ENCODE measurements around the gene CASP7.
"Not testable (repeated sequence)": the region's sequence is repeated elsewhere in the genome, so short reads cannot be mapped to it uniquely, and the experiment has no call there.

The CASP7 gene

GRCh38 chr10:113679463-113680189 lies at the start of gene CASP7:
Gene CASP7 (plus strand): TSS chr10:113679912. CDS start chr10:113697494, 17,582 bp downstream.
- intact Hi-C loops (cut with DNase I): no loop called here
- DNase-seq: peak; percentile 46 to 93 (median 66)

- intact Hi-C loops (cut with DNase I): no loop called here
- no peak for DNase-seq
These were observed 48.7 kb upstream of the CASP7 start for GRCh38 chr10:113630929-113631533.

DNA sequence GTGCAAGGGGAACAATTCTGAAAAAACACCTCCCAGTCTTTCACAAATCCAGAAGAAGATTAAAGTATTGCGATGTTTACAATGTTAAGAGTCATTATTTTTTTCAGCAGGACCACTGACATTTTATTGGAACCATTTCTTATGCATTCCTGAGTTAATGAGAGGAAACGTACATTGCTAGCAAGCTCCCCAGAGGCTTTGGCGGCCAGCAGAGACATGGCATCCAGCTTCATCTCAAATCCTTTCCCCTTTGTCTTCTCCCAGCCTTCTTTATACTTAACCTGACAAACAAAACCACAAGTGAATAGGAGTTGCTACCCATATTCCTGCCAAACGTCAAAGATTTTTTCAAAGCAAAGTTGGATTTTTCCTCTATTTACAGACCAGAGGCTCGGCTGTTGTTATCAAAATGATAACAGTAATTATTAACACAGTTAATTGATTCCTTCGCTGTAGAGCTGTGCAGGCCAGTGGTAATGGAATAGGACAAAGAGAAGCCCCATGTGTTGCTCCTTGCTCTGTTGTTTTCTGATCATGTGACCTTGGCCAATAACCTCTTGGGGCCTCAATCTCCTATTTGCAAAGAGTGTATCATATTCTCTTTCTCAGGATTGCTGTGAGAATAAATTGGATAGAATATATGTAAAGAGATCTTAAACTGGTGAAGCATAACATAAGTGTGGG lies 47.9 kb upstream of the CASP7 start:
- no peak for DNase-seq
- intact Hi-C loops (cut with DNase I): no loop called here

DNA sequence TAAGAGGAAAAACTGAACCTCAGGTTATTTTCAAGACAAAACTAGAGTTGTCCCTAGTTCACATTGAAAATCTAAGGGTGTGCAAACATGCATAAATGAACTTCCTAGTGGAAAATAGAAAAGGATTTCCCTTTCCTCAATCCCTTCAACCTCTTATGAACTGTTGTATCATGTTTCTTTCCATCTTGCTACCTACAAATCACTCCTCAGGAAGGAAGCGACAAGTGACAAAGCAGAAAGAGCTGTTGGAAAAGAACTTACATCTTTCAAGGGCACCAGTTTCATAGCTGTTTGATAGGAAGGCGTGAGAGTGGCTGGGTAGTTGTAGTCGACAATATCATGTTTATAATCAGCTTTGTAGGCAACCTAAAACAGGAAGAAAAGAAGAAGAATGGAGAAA lies 39.7 kb upstream of the CASP7 start:
- DNase-seq: no peak
- intact Hi-C loops (cut with DNase I): no loop called here

DNA sequence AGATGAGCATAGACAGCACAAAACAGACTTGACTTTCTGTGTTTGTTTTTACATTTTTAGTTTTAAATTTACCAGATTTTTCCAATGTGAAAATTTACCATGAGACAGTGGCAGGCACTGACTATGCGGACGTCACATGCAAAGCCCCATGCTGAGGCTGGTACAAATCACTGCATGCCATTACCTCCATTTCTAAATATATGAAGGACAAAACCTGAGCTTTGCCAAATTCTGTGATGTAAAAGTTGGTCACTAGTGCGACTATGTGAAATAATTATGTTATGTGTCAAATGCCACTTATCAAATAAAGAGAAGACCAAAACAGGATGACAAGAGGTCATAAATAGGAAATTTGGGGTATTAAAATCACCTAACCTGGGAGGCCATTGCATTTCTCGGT lies 38.0 kb upstream of the CASP7 start:
- DNase-seq: no peak
- intact Hi-C loops (cut with DNase I): no loop called here

DNA sequence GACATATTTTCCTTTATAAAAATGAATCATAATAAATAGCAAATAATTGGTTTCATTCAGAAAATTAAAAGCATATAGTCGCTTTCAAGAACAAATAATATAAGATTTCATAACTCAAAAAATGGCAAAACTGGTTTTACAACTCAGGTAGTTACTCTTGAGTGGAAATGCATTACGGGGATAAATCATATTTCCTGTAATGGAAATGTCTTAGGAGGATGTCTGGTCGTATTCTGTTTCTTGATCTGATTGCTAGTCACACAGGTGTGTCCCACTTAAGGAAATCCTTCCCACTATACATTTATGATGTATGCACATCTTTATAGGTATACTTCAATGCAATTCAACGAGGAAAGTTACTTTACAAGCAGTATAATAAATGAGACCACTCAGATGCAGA lies 36.5 kb upstream of the CASP7 start:
- no peak for DNase-seq
- intact Hi-C loops (cut with DNase I): no loop called here

GRCh38 chr10:113644185-113645120 lies 35.3 kb upstream of the CASP7 start:
- intact Hi-C loops (cut with DNase I): no loop called here
- DNase-seq: no peak

GRCh38 chr10:113646336-113647201 lies 33.1 kb upstream of the CASP7 start:
- intact Hi-C loops (cut with DNase I): no loop called here

GRCh38 chr10:113647812-113648211 lies 31.9 kb upstream of the CASP7 start:
- intact Hi-C loops (cut with DNase I): no loop called here
- no peak for DNase-seq

More at GRCh38 chr10:113646336-113647201, 33.1 kb upstream of the CASP7 start:
- DNase-seq: peak in 5 of 10 donors; percentile 17 to 85 (median 36)

GRCh38 chr10:113648478-113648877 lies 31.2 kb upstream of the CASP7 start:
- no peak for DNase-seq
- intact Hi-C loops (cut with DNase I): no loop called here

GRCh38 chr10:113650172-113650571 lies 29.5 kb upstream of the CASP7 start:
- no peak for DNase-seq
- intact Hi-C loops (cut with DNase I): no loop called here

GRCh38 chr10:113651021-113651420 lies 28.7 kb upstream of the CASP7 start:
- intact Hi-C loops (cut with DNase I): no loop called here
- no peak for DNase-seq

DNA sequence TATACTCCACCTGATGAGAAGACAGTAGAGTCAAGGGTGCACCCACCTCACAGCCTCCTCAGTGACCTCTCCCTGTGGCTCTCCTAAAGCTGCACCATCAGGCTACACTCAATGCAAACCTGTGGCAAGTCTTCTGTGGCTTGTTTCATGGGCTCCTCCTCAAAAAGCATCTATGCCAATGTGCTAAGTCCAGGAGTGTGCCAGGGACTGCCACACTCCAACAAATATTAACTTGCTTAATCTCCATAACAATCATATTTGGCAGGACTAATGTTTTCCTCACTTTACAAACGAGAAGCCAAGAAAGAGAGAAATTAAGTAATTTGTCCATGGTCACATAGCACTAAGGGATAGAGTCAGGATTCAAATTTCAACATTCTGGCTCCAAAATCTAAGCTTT lies 27.8 kb upstream of the CASP7 start:
- intact Hi-C loops (cut with DNase I): no loop called here
- no peak for DNase-seq

DNA sequence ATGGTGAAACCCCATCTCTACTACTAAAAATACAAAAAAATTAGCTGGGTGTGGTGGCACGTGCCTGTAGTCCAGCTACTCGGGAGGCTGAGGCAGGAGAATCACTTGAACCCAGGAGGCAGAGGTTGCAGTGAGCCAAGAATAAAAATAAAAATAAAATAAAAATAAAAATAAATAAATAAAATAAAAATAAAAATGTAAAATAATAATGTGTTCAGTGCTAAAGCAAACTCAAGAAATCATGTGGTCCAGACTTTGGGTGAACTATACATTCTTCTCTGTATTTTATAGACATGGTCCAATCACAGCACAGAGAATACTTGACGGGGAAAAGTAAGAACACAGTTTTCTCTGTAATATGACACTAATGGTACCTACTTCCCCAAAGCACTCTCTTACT lies 27.3 kb upstream of the CASP7 start:
- DNase-seq; intact Hi-C loops (cut with DNase I): not testable (repeated sequence)

DNA sequence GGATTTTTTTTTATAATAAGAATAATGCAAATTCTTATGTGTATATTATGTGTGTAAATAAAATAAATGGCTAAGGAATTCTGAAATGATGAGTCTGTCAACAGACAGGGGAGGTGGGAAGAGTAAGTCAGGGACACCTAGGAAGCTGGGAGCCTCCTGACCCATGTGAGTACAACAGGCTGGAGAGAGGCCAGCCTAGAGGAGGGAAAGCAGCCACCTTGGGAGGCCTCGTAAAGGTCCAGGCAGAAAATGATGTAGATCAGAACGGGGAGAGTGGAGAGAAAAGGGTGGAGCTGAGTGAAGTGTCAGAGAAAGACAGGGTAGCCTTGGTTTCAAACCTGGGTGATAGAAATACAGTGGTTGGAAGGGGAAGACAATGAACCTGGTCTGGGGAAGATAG lies 22.8 kb upstream of the CASP7 start:
- intact Hi-C loops (cut with DNase I): no loop called here

DNA sequence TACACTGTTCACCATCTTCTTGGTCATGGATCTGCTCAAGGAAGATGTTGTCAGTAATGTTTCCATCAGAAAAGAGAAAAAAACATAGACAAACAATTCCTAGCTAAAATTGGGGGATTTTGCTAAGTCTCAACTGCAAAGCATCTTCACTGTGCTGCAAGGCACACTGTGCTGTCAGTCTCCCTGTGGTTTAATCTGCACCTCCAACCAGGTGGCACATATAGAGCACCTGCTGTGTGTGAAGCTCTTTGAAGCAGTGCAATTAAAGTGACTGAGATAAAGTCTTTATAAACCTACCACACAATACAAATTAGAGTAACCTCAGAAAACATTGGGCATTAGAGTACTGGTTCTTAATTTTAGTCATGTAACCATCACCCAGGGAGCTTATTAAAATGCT lies 22.2 kb upstream of the CASP7 start:
- intact Hi-C loops (cut with DNase I): no loop called here
- DNase-seq: no peak

More for the DNA sequence above, 22.8 kb upstream of the CASP7 start:
- no peak for DNase-seq

DNA sequence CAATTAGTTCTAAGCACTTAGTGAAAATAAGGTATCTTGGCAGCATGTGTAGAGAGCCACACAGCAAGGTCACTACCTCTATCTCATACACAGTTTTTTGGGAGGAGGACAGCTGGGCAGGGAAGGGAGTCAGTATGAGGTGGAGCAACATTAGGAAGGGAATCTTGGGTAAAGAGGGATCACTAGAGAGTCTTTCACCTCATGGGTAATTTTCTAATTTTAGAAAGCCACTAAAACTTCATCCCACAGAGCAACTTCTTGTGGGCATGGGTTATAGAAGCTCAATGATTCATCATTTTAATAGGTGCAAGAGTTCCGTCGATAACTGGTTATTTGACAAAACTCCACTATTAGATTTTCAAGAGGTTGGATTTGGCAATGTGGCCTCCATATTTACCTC lies 18.4 kb upstream of the CASP7 start:
- DNase-seq: no peak
- intact Hi-C loops (cut with DNase I): no loop called here

DNA sequence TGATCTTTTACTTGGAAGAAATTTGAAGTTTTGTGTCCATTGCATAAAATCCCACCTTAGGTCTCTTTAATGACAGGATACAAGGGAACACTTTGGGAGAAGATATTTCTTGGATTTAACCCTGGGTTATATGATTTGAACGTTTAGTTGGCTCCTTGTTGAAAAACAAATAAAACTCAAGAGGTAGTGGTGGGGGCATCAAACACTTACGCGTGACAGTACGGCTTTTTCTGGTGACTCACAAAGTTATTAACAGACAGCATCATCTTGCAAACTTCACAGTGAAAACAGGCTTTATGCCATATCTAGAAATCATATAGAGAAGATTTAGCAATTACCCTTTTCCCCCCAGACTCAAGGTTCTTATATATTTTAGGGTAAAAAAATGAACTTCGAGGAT lies 16.6 kb upstream of the CASP7 start:
- DNase-seq: no peak
- intact Hi-C loops (cut with DNase I): no loop called here

GRCh38 chr10:113663908-113664307 lies 15.8 kb upstream of the CASP7 start, which contains the start of gene NRAP:
Gene NRAP (minus strand): TSS chr10:113664041. CDS start chr10:113663882, 159 bp downstream.
- no peak for DNase-seq

GRCh38 chr10:113665352-113665751 lies 14.4 kb upstream of the CASP7 start:
- intact Hi-C loops (cut with DNase I): no loop called here
- DNase-seq: no peak

More at GRCh38 chr10:113663908-113664307, 15.8 kb upstream of the CASP7 start, which contains the start of gene NRAP:
- intact Hi-C loops (cut with DNase I): no loop called here
